CD4-positive, alpha-beta T cell treated with Interleukin-10 for 1 hour (primary cell): ENCODE data around the gene OSBPL2.

ENCODE experiments used
- DNase-seq: peaks from one replicate; pipeline ENCODE4 v3.0.0-alpha.2; 2020

The OSBPL2 gene

GRCh38 chr20:62222972-62223371 lies 15.3 kb upstream of the OSBPL2 start:
- no peak for DNase-seq

- no peak for DNase-seq
Observed at GRCh38 chr20:62223571-62223970, 14.8 kb upstream of the OSBPL2 start.

DNA sequence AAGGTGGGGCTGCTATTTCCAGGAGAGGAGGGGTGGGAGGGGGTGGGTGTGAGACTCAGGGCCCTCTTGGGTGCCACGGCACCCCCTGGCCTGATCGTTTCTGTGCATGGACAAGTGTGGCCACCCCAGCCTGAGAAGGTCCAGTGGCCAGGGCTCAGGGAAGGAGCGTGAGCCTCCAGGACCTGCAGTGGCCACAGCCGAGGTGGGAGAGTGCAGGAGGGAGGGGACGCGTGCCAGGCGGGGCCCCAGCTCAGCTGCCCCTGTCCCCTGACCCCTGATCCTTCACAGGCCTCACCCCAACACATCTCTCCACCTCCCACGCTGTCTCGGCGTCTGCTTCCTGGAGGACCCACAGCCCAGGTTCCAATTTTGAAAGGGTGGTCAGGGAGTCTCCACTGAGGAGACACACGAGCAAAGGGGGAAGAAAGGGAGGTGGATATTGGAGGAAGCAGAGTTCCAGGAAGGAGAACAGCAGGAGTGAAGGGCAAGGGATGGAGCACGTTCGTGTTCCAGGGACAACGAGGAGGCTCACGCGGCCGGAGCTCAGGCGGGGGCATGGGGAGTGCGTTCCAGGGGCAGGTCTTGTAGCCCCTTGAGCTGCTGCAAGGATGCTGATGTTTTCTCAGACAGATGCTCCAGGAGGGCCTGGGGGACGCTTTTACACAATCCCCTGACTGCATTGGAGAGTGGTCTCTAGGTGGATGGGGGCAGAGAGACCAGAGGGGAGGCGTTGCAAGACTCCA lies 14.0 kb upstream of the OSBPL2 start:
- no peak for DNase-seq

GRCh38 chr20:62225026-62225425 lies 13.3 kb upstream of the OSBPL2 start:
- no peak for DNase-seq

GRCh38 chr20:62225820-62226635 lies 12.3 kb upstream of the OSBPL2 start:
- no peak for DNase-seq

- DNase-seq, result no peak
Observed at GRCh38 chr20:62226707-62227590, 11.4 kb upstream of the OSBPL2 start.

GRCh38 chr20:62227591-62227976 lies 10.7 kb upstream of the OSBPL2 start:
- DNase-seq, result no peak

- DNase-seq, result no peak
Observed at GRCh38 chr20:62227977-62228958, 10.1 kb upstream of the OSBPL2 start.

GRCh38 chr20:62228982-62229545 lies 9.3 kb upstream of the OSBPL2 start:
- no peak for DNase-seq

- no peak for DNase-seq
Observed at GRCh38 chr20:62229667-62230066, 8.7 kb upstream of the OSBPL2 start.

DNA sequence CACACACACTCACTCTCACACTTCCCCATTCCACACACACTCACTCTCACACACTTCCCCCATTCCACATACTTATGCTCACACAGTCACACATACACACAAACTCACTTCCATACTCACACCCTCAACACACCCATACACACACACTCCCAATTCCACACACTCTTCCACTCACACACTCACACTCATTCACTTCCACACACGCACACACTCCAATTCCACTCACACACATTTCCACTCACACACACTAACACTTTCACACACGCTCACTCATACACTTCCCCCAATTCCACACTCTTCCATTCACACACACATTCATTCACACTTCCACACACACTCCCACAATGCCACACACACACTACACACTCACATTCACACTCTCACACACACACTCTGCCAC lies 8.0 kb upstream of the OSBPL2 start:
- DNase-seq, result no peak

GRCh38 chr20:62230696-62231095 lies 7.6 kb upstream of the OSBPL2 start:
- no peak for DNase-seq

DNA sequence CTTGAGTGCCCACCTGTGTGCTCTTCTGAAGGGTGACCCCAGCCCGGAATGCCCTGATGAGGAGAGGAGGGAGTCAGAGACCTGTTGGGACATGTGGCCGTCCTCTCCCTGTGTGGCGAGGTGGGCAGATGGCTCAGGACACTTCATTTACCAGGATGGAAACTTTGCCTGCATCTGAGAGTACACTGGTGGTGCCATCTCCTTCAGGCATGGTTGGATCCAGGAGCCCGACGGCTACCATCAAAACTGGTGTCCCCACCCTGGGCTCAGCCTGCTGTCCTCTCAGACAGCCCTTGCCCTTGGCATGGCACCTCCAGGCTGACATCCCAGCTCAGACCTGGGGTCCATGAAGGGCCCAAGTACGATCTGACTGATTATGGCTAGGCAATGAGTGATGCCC lies 7.0 kb upstream of the OSBPL2 start:
- no peak for DNase-seq

DNA sequence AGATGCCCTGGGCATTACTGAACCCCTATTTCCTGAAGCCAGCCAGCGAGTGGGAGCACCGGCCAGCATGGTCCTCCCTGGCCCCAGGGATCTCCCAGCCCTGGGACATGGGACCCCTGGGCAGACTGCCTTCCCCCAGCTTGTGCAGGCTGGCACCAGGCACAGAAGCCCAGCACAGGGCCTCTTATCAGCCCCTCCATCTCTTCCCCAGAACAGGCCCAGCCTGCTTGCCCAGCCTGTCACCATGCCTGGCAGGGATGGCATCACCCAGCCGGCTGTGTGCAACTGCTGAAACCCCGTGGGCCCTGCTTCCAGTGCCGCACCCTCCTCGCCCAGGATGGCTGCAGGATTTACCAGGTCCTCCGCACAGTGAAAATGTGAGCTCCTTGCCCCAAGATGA lies 6.1 kb upstream of the OSBPL2 start:
- no peak for DNase-seq

DNA sequence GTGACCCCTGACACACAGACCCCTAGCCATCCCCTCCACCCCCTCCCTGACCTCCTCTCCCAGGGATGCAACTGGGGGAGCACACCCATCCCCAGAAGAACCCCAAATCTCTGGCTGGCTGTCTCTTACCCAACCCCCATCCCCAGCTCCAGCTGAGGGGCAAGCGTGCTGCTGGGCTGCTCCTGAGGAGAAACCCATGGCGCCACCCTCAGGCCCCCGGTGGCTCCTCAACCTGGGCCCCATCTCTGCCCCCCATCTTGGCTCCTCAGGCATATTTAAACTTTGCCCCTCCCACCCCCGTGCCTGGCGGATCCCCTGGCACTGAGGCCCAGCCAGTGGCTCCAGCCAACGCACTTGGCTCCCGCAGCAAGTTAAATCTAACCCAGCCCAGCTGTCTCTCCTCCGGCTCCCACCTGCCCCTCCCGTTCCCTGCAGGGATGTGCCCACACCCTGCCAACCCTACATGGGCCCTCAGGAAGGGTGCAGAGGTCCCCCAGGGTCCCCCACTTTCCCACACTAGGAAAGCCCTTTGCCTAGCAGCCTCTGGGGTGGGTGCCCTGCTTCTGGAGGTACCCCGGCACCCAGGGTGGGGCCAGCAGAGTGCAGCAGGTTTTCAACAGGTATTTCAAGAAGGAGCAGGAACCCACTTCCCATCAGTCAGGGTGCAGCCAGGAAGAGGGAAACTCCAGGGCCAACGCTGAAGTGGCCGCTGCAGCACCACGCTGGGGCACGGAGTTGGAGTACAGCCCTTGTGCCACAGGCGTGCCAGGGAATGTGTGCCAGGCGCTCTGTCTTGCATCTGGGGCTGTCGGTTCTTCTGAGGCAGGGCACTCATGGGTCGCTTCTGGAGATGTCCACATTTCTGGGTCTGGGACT lies 5.3 kb upstream of the OSBPL2 start:
- DNase-seq, result no peak

DNA sequence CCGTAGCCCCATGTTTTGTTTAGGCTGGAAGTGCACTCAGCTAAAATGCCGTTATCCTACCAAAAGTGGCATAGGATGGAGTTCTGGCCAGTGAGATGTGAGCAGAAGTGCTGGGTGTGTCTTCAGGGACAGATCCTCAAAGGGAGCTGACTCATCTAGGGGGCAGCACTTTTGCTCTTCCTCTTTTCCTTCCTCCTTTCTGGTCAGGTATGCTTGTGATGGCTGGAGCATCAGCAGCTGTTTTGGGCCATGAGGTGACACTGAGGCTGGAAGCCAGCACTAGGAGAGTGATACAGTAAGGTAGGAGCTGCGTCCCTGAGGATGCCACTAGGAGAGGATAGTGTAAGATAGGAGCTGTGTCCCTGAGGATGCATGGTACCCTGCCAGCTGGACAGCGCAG lies 4.6 kb upstream of the OSBPL2 start:
- DNase-seq, result no peak

DNA sequence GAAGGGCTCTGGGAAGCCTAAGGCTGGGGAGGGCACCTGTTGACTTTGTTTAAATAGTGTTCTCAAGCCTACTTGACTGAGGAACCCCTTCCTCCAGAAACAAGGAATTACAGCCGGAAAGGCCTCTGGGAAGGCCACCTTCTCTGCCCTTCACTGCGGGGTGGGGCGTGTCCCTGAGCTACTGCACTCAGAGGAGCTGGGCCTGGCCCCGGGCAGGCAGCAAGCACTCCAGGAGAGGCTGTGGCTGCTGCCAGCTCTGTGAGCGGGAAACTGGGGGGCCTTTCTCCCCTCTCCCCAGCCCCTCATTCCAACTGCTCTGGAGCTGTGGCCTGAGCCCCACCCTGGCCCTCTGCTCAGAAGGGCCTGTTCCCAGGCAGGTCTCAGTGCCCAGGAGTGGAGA lies 4.0 kb upstream of the OSBPL2 start:
- DNase-seq, result no peak

- no peak for DNase-seq
Observed at GRCh38 chr20:62235001-62235776, 3.1 kb upstream of the OSBPL2 start.

GRCh38 chr20:62235777-62236157 lies 2.6 kb upstream of the OSBPL2 start:
- DNase-seq, result no peak

- no peak for DNase-seq
Observed at GRCh38 chr20:62236200-62236599, 2.1 kb upstream of the OSBPL2 start.
